ENCODE results near the gene SRCAP. TPM values are rescaled to one million over a fixed set of nuclear protein-coding genes. Genes with fewer than 3 reads are reported as not detected.

Gene SRCAP
- total RNA-seq, 1 donor from 2014 or later = 18.1 TPM

DNA sequence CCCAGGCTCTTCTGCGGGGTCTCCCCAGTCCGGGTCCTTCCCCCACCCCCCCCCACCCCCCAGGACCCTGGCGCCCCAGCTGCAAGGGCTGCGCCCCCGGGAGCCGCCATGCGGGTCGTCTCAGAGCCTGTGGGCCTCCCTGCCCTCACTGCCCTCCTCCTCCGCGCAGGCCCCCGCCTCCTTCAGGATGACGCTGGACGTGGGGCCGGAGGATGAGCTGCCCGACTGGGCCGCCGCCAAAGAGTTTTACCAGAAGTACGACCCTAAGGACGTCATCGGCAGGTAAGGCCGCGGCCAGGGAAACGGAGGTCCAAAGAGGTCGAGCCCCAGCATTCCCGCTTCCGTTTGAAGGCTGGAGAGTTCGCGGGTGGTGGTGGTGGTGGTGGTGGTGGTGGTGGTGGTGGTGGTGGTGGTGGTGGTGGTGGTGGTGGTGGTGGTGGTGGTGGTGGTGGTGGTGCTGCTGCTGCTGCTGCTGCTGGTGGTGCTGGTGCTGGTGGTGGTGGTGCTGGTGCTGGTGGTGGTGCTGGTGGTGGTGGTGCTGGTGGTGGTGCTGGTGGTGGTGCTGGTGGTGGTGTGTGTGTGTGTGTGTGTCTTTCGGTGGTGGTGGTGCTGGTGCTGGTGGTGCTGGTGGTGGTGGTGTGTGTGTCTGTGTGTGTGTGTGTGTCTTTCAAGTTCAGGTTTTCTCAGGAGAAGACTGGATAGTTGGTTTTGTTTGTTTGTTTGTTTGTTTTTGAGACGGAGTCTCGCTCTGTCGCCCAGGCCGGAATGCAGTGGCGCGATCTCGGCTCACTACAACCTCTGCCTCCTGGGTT is 49.9 kb downstream of the SRCAP start:
- H3K36me3 ChIP-seq (ENCODE audit: control insufficient read depth, insufficient read depth, low read length) = no peaks in the 10 kb centered on the region
- TF ChIP-seq, protein P1, sequence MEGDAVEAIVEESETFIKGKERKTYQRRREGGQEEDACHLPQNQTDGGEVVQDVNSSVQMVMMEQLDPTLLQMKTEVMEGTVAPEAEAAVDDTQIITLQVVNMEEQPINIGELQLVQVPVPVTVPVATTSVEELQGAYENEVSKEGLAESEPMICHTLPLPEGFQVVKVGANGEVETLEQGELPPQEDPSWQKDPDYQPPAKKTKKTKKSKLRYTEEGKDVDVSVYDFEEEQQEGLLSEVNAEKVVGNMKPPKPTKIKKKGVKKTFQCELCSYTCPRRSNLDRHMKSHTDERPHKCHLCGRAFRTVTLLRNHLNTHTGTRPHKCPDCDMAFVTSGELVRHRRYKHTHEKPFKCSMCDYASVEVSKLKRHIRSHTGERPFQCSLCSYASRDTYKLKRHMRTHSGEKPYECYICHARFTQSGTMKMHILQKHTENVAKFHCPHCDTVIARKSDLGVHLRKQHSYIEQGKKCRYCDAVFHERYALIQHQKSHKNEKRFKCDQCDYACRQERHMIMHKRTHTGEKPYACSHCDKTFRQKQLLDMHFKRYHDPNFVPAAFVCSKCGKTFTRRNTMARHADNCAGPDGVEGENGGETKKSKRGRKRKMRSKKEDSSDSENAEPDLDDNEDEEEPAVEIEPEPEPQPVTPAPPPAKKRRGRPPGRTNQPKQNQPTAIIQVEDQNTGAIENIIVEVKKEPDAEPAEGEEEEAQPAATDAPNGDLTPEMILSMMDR (IDR thresholded peaks at IDR 0.05; ENCODE audit: insufficient read depth, low read length, poor library complexity, severe bottlenecking) = no peak
- no peaks in the 10 kb centered on the region for H3K27me3 ChIP-seq (ENCODE audit: control insufficient read depth, insufficient read depth, low read length)
- no peak for DNase-seq (ENCODE audit: low read depth)
- peak overlapping the region; percentile 80 for H3K4me3 ChIP-seq (ENCODE audit: low read depth, low read length)

DNA sequence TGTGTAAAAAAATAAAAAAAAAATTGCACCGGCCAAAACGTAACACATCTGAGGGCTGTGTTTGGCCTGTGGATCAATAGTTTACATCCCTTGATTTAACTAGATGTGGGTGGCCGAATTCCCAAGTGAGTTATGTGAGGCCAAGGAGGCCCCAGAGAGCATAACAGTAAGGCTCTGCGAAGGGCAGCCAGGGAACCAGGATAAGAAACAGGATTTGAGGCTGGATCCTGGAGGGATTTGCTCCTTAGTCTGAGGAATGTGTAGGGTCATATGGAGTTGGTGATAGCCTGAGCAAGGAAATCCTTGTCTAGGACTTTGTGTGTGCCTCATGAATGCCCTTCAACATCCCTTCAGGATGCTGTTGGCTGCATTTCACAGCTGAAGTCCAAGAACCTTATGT is 51.2 kb downstream of the SRCAP start:
- DNase-seq (ENCODE audit: low read depth) = no peak
- no peaks in the 10 kb centered on the region for H3K27me3 ChIP-seq (ENCODE audit: control insufficient read depth, insufficient read depth, low read length)
- H3K4me3 ChIP-seq (ENCODE audit: low read depth, low read length) = no peak overlapping the region
- TF ChIP-seq, protein P1 (IDR thresholded peaks at IDR 0.05; ENCODE audit: insufficient read depth, low read length, poor library complexity, severe bottlenecking) = no peak
- H3K36me3 ChIP-seq (ENCODE audit: control insufficient read depth, insufficient read depth, low read length) = no peaks in the 10 kb centered on the region

DNA sequence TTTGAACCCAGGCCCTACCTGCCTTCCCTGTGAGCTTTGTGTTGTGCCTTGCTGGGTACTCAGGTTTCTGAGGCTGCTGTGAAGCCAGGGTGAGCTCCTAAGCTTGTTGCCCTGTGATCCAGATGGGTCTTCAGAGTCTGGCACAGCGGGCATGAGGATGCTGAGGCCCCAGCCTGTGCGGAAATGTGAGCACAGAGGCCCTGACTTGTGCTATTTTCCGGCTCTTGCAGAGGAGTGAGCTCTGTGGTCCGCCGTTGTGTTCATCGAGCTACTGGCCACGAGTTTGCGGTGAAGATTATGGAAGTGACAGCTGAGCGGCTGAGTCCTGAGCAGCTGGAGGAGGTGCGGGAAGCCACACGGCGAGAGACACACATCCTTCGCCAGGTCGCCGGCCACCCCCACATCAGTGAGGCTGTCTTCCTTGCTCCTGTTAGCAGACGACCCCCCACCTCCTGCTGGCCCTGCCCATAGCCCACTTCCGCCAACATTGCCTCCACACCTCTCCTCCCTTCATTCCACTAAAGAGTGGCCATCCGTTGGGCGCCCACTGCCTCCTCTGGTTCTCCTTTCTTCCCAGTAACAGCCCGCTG is 52.0 kb downstream of the SRCAP start:
- no peaks in the 10 kb centered on the region for H3K36me3 ChIP-seq (ENCODE audit: control insufficient read depth, insufficient read depth, low read length)
- no peak for DNase-seq (ENCODE audit: low read depth)

DNA sequence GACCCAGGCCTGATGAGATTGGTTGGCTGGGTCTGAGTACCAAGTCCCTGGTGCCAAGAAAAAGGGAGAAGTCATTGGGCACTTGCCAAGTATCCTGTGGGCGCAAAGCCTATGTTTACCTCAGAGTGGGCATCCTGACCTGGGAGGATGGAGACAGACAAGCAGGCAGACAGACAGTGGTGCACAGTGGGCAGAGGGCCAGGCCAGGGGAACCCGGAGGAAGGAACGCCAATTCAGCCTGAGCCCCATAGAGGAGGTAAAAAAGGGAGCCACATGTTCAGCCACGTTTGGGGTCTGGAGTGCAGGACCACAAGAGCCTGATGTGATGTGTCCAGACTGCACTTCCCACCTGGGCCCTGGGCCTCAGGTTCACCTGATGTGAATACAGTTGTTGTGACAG is 54.6 kb downstream of the SRCAP start:
- TF ChIP-seq, protein P1 (IDR thresholded peaks at IDR 0.05; ENCODE audit: insufficient read depth, low read length, poor library complexity, severe bottlenecking) = no peak
- no peak for DNase-seq (ENCODE audit: low read depth)
- Histone ChIP-seq H3K4me3 (ENCODE audit: low read depth, low read length) (no peak overlapping the region), H3K27me3 (ENCODE audit: control insufficient read depth, insufficient read depth, low read length) (no peaks in the 10 kb centered on the region), H3K36me3 (ENCODE audit: control insufficient read depth, insufficient read depth, low read length) (peaks cover 2% of the 10 kb centered on the region)

More for the DNA sequence above, 52.0 kb downstream of the SRCAP start:
- H3K4me3 ChIP-seq (ENCODE audit: low read depth, low read length) = no peak overlapping the region
- TF ChIP-seq, protein P1 (IDR thresholded peaks at IDR 0.05; ENCODE audit: insufficient read depth, low read length, poor library complexity, severe bottlenecking) = no peak
- no peaks in the 10 kb centered on the region for H3K27me3 ChIP-seq (ENCODE audit: control insufficient read depth, insufficient read depth, low read length)

DNA sequence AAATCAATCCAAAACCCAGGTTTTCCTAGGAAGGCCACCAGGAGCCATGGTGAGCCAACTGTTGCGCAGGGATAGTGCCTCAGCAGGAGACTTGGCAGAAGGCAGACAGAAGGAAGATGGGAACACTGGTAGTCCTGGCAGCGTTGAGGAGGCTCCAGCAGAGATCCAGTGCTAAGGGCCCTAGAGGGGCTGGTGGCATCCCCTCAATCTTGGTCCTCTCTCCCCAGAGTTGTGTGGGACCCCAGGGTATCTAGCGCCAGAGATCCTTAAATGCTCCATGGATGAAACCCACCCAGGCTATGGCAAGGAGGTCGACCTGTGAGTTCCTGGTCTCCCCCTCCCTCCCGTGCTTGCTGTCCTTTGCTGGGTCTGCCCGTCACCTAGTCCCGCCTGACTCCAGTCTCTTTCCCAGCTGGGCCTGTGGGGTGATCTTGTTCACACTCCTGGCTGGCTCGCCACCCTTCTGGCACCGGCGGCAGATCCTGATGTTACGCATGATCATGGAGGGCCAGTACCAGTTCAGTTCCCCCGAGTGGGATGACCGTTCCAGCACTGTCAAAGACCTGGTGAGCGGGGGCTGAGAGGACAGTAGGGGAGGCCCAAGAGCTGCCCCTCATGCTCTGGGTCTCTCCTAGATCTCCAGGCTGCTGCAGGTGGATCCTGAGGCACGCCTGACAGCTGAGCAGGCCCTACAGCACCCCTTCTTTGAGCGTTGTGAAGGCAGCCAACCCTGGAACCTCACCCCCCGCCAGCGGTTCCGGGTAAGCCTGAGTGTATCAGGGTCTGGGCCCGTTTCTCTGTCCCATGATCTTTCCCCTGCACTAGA is 57.2 kb downstream of the SRCAP start:
- no peak overlapping the region for H3K4me3 ChIP-seq (ENCODE audit: low read depth, low read length)
- DNase-seq (ENCODE audit: low read depth) = no peak
- TF ChIP-seq, protein P1 (IDR thresholded peaks at IDR 0.05; ENCODE audit: insufficient read depth, low read length, poor library complexity, severe bottlenecking) = no peak
- peaks cover 3% of the 10 kb centered on the region for H3K36me3 ChIP-seq (ENCODE audit: control insufficient read depth, insufficient read depth, low read length)
- H3K27me3 ChIP-seq (ENCODE audit: control insufficient read depth, insufficient read depth, low read length) = no peaks in the 10 kb centered on the region
